Measurements from ENCODE around the gene DUSP18.

DNA sequence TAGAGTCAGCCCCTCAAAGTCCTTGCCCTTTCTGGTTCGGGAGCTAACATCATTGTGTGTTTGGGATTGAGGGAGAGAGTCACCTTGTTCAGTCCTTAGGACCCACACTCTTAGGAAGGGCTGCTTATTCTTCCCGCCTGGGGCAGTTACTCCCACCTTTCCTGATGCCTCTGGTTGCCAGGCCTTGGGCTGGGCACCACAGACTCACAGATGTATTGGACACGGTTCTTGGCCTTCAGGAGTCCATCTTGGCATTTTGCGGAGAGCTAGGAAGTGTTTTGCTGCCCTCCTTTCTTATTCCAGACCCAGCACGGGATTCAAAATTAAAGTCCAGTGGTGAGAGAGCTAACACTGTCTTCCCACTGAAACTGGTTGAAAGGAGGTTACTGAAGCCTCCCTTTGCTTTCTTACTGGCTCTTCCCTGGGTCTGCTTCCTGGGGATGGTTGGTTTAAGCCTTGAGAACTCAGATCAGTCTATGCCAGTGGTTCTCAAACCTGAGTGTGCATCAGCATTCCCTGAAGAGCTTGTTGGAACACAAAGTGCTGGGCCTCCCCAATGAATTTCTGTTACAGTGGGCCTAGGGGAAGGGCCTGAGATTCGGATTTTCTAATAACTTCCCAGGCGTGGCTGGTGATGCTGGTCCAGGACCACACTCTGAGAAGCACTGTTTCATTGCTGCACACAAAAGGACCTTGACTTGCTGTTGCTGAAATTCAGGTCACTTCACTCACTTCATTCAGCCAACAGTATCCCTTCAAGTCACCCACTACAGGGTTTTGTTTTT lies 28.4 kb upstream of the DUSP18 start:
- TF ChIP-seq, protein P1, sequence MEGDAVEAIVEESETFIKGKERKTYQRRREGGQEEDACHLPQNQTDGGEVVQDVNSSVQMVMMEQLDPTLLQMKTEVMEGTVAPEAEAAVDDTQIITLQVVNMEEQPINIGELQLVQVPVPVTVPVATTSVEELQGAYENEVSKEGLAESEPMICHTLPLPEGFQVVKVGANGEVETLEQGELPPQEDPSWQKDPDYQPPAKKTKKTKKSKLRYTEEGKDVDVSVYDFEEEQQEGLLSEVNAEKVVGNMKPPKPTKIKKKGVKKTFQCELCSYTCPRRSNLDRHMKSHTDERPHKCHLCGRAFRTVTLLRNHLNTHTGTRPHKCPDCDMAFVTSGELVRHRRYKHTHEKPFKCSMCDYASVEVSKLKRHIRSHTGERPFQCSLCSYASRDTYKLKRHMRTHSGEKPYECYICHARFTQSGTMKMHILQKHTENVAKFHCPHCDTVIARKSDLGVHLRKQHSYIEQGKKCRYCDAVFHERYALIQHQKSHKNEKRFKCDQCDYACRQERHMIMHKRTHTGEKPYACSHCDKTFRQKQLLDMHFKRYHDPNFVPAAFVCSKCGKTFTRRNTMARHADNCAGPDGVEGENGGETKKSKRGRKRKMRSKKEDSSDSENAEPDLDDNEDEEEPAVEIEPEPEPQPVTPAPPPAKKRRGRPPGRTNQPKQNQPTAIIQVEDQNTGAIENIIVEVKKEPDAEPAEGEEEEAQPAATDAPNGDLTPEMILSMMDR (IDR thresholded peaks at IDR 0.05): no peak
- TF ChIP-seq GATA3 (IDR thresholded peaks at IDR 0.05; ENCODE audit: borderline replicate concordance) (no peak), ESRRA (IDR thresholded peaks at IDR 0.05; ENCODE audit: borderline replicate concordance, low read length) (no peak), JUN (IDR thresholded peaks at IDR 0.05) (no peak), ZSCAN20 (CRISPR knock-in tag; IDR thresholded peaks at IDR 0.05) (no peak), POLR2A (IDR thresholded peaks at IDR 0.05; ENCODE audit: low read length) (no peak), RARB (CRISPR knock-in tag; IDR thresholded peaks at IDR 0.05) (no peak), RNF2 (IDR thresholded peaks at IDR 0.05; ENCODE audit: borderline replicate concordance, low read depth) (no peak), CEBPB (IDR thresholded peaks at IDR 0.05) (no peak), CHD2 (IDR thresholded peaks at IDR 0.05; ENCODE audit: low read length, partially characterized antibody) (no peak), ZC3H11A (IDR thresholded peaks at IDR 0.05) (no peak)
- TF ChIP-seq, protein P2, sequence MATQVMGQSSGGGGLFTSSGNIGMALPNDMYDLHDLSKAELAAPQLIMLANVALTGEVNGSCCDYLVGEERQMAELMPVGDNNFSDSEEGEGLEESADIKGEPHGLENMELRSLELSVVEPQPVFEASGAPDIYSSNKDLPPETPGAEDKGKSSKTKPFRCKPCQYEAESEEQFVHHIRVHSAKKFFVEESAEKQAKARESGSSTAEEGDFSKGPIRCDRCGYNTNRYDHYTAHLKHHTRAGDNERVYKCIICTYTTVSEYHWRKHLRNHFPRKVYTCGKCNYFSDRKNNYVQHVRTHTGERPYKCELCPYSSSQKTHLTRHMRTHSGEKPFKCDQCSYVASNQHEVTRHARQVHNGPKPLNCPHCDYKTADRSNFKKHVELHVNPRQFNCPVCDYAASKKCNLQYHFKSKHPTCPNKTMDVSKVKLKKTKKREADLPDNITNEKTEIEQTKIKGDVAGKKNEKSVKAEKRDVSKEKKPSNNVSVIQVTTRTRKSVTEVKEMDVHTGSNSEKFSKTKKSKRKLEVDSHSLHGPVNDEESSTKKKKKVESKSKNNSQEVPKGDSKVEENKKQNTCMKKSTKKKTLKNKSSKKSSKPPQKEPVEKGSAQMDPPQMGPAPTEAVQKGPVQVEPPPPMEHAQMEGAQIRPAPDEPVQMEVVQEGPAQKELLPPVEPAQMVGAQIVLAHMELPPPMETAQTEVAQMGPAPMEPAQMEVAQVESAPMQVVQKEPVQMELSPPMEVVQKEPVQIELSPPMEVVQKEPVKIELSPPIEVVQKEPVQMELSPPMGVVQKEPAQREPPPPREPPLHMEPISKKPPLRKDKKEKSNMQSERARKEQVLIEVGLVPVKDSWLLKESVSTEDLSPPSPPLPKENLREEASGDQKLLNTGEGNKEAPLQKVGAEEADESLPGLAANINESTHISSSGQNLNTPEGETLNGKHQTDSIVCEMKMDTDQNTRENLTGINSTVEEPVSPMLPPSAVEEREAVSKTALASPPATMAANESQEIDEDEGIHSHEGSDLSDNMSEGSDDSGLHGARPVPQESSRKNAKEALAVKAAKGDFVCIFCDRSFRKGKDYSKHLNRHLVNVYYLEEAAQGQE (IDR thresholded peaks at IDR 0.05): no peak

Data from A549 (cell line).